Cardiac fibroblast (primary cell): ENCODE data around the gene GNAL.

Experiments
- DNase-seq, 2 donors: peaks; one replicate each; pipeline versions ENCODE4 v3.0.0 to v3.0.0-alpha.2; 2010; ENCODE audit warnings: low read depth in 2 of 2
- H3K4me3 ChIP-seq, 2 donors: replicated peaks in 1 of 2; 1 replicate in 1 of 2; 2 replicates in 1 of 2; pipeline ENCODE4 v1.5.1; 2011; ENCODE audit warnings: low read depth in 2 of 2, low read length in 2 of 2, mild to moderate bottlenecking in 2 of 2, moderate library complexity in 1 of 2
- TF ChIP-seq, protein P1 (sequence below): IDR thresholded peaks from one replicate; pipeline ENCODE4 v1.5.1; 2011; ENCODE audit warnings: low read depth, mild to moderate bottlenecking, low read length, inconsistent platforms

GNAL gene

DNA sequence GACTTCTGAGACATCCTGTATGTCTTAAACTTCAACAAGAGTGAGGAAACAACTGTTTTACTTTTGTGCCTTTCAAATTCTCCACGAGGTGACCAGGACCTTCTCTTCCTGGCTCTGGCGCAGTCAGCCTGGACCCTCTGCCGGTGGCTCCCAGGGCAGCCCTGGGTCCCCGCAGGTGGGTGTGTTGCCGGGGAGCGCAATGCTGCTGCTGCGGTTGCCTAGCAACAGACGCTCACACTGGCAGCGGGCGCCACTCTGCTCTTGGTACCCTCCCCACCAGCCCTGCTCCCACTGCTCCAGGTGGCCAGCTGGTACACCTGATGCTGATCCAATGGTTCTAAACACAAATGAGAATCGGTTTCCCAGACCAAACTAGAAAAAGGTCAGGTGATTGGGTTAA lies 58.7 kb downstream of the GNAL start:
- H3K4me3 ChIP-seq, result no peak overlapping the region
- TF ChIP-seq, protein P1, sequence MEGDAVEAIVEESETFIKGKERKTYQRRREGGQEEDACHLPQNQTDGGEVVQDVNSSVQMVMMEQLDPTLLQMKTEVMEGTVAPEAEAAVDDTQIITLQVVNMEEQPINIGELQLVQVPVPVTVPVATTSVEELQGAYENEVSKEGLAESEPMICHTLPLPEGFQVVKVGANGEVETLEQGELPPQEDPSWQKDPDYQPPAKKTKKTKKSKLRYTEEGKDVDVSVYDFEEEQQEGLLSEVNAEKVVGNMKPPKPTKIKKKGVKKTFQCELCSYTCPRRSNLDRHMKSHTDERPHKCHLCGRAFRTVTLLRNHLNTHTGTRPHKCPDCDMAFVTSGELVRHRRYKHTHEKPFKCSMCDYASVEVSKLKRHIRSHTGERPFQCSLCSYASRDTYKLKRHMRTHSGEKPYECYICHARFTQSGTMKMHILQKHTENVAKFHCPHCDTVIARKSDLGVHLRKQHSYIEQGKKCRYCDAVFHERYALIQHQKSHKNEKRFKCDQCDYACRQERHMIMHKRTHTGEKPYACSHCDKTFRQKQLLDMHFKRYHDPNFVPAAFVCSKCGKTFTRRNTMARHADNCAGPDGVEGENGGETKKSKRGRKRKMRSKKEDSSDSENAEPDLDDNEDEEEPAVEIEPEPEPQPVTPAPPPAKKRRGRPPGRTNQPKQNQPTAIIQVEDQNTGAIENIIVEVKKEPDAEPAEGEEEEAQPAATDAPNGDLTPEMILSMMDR, result no peak
- DNase-seq, result no peak

DNA sequence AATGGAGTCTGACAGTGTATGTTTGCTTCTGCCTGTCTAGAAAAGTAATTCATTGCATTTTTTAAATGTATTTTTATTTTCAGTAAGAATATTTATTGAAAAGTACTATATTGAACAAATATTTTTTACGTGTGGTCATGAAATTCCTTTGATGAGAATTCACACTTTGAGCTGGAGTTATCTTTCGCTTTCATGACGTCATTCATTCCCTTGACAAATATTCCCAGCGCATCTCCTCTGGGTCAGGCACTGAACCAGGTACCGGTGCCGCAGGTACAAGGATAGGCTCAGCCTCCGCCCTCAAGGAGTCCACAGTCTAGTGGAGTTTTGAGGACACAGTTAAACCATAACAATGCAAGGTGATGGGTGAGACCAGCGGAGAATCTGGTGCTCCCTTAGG lies 60.2 kb downstream of the GNAL start:
- H3K4me3 ChIP-seq, result no peak overlapping the region
- TF ChIP-seq, protein P1, result no peak
- no peak for DNase-seq

DNA sequence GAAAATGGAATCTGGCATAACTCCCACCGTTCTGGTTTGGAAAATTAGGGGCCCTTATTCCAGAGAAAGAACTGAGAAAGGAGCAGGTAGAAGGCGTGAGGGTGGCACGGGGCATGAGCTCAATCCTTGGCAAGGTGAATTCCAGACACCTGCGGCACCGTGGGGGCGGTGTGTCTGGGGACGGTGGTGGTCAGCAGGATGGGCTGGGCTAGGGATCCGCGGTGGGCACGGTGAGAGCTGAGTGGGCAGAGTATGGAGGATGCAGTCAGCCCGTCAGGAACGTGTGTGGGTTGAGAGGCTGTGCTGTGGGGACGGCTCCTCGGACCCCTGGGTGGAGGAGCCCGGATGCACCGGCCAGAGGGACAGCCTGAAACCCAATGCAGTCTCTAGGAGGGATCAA lies 61.1 kb downstream of the GNAL start:
- H3K4me3 ChIP-seq, result no peak overlapping the region
- TF ChIP-seq, protein P1, result no peak
- DNase-seq, result no peak

DNA sequence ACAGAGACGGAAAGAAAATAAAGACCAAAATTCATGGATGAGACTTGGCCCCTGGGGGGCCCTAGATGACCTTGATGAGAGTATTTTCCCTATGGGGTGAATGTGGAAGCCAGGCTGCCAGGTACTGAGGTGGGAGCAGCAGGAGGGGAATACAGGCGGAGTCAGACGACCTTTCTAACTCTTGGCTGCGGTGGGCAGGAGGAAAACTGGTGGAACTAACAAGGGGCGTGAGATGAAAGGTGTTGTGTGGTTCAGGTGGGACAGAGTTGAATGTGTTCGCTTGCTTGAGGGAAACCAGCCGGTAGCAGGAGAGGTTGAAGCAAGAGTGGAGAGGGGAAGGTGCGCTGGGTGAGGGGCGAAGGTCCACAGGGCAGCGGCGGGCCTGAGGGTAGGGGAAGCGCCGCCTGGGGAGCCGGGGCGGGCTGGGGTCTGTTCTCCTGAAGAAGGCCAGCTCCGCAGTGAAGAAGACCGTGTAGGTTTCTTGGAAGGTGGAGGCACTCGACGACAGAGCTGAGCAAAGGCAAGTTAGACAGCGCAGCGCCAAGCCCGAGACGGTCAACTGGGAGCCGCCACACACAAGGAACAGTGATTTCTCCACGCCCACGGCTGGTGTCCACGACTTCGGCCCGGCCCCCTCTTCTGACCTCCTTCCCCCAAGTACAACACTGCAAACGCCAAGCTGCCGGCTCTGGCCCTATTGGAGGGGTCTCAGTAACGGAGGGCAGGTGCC lies 61.7 kb downstream of the GNAL start:
- TF ChIP-seq, protein P1, result no peak
- H3K4me3 ChIP-seq, result no peak overlapping the region
- no peak for DNase-seq

DNA sequence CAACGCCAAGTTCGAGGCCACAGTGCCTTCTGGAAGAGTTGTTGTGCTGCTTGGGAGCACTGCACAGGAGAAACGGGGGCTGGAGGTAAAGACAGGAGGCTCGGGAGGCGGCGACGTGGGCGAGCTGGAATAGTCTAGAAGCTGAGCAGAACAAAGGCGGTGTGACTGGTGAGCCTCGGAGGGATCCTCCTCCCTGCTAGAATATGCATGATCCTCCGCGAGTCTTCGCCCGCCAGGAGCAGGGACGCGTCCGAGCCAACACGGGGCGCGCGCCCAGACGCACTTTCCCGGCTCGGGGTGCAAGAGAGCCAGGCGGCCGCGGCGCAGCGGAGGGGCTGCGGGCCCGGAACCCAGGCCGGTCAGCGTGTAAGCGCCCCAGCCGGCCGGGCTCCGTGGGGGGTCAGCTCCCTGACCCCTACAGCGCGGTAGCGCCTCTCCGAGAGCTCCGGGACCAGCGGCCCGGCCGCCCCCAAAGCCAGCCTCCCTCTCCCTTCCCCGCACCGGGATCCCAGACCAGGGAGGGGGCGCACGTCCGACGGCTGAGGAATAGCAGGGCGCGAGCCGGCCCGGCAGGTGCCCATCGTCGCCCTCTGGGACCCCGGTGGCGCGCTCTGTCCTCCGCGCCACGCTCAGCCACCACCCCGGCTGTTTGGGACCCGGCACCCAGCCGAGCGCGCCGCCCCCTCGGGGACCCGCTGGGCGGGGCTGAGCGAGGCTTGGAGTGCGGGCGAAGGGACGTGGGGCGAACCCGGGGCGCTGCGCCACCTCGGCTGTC lies 62.5 kb downstream of the GNAL start:
- DNase-seq, result no peak
- H3K4me3 ChIP-seq, result no peak overlapping the region
- TF ChIP-seq, protein P1, result no peak

DNA sequence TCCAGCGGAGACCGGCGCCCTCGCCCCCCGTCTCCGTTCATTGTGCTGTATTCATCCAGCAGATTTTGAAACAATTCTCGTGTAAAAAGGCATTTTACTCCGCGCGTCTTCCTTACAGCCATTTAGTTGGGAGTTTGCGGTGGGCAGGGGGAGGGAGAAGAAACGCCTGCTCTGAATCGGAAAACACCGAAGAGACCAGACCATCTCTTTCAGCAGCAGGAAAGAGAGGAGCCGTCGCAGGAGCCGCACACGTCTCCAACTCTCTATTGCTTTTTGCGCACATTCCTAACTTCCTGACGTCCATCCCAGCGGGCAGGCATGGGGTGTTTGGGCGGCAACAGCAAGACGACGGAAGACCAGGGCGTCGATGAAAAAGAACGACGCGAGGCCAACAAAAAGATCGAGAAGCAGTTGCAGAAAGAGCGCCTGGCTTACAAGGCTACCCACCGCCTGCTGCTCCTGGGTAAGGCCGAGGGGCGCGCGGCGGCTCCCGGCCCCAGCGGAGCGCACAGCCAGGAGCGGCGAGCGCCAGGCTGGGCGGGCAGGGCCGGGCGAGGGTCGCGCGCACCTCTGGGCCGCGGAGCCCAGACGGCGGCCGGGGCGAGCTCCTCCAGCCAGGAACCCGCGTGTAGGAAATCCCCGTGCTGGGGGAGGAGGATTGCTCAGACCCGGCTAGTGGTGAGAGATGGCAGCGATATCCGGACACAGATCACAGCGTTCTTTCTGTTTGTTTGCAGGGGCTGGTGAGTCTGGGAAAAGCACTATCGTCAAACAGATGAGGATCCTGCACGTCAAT lies 63.2 kb downstream of the GNAL start:
- peak; percentile 20 to 31 for DNase-seq
- no peak overlapping the region for H3K4me3 ChIP-seq
- TF ChIP-seq, protein P1, result no peak
